ENCODE results near the gene STT3A. TPM values are rescaled to one million over a fixed set of nuclear protein-coding genes. Genes with fewer than 3 reads are reported as not detected.

Gene STT3A
- total and polyA plus RNA-seq, 2 experiments from 2014 or later: 91.7 to 156 TPM

DNA sequence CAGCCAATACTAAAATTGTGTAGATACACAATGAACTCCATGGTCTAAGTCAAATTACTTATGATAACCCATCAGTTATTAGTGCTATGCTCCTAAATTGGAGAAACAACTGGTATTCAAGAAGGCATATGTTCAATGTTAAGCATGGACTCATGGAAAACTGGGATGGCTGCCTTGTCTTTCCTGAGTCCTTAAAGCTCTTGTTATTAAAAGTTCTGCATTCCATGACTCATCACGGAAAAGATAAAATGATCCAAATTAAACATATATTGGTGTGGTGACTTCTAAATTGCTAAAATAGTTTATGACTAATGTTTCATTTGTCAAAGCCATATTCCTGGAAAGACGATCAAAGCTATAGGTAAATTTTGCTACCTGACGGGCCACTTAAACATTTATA lies 32.8 kb upstream of the STT3A start:
- peaks cover 11% of the 10 kb centered on the region for H3K9me2 ChIP-seq (ENCODE audit: insufficient read depth)
- H3K79me2 ChIP-seq (replicated peaks; ENCODE audit: insufficient read depth): no peaks in the 10 kb centered on the region
- no peaks in the 10 kb centered on the region for H3F3A ChIP-seq (replicated peaks; ENCODE audit: low read depth)
- Mint-ChIP-seq H3K27me3 (ENCODE audit: insufficient read depth, low read depth, poor library complexity) (peaks cover 2% of the 10 kb centered on the region), H3K4me3 (no peak overlapping the region), H3K9me3 (peaks cover 14% of the 10 kb centered on the region), H3K27ac (no peak overlapping the region), H3K36me3 (ENCODE audit: low read depth) (0 out of 3 replicates have a peak, but pooled peaks cover 4% of the 10 kb centered on the region), H3K4me1 (no peaks in the 10 kb centered on the region)
- no peak overlapping the region for H3K4me2 ChIP-seq
- H4K20me1 ChIP-seq (replicated peaks; ENCODE audit: insufficient read depth): no peaks in the 10 kb centered on the region
- H3K4me1 ChIP-seq (ENCODE audit: insufficient read depth): no peaks in the 10 kb centered on the region
- no peaks in the 10 kb centered on the region for H3K27me3 ChIP-seq (ENCODE audit: insufficient read depth)
- no peak overlapping the region for H3K27ac ChIP-seq (ENCODE audit: low read depth)
- no peak for DNase-seq (ENCODE audit: low spot score)
- H2AFZ ChIP-seq: no peak overlapping the region
- ATAC-seq: no peak
- H3K36me3 ChIP-seq (ENCODE audit: insufficient read depth): no peaks in the 10 kb centered on the region
- H3K4me3 ChIP-seq: no peak overlapping the region
- TF ChIP-seq, protein P1, sequence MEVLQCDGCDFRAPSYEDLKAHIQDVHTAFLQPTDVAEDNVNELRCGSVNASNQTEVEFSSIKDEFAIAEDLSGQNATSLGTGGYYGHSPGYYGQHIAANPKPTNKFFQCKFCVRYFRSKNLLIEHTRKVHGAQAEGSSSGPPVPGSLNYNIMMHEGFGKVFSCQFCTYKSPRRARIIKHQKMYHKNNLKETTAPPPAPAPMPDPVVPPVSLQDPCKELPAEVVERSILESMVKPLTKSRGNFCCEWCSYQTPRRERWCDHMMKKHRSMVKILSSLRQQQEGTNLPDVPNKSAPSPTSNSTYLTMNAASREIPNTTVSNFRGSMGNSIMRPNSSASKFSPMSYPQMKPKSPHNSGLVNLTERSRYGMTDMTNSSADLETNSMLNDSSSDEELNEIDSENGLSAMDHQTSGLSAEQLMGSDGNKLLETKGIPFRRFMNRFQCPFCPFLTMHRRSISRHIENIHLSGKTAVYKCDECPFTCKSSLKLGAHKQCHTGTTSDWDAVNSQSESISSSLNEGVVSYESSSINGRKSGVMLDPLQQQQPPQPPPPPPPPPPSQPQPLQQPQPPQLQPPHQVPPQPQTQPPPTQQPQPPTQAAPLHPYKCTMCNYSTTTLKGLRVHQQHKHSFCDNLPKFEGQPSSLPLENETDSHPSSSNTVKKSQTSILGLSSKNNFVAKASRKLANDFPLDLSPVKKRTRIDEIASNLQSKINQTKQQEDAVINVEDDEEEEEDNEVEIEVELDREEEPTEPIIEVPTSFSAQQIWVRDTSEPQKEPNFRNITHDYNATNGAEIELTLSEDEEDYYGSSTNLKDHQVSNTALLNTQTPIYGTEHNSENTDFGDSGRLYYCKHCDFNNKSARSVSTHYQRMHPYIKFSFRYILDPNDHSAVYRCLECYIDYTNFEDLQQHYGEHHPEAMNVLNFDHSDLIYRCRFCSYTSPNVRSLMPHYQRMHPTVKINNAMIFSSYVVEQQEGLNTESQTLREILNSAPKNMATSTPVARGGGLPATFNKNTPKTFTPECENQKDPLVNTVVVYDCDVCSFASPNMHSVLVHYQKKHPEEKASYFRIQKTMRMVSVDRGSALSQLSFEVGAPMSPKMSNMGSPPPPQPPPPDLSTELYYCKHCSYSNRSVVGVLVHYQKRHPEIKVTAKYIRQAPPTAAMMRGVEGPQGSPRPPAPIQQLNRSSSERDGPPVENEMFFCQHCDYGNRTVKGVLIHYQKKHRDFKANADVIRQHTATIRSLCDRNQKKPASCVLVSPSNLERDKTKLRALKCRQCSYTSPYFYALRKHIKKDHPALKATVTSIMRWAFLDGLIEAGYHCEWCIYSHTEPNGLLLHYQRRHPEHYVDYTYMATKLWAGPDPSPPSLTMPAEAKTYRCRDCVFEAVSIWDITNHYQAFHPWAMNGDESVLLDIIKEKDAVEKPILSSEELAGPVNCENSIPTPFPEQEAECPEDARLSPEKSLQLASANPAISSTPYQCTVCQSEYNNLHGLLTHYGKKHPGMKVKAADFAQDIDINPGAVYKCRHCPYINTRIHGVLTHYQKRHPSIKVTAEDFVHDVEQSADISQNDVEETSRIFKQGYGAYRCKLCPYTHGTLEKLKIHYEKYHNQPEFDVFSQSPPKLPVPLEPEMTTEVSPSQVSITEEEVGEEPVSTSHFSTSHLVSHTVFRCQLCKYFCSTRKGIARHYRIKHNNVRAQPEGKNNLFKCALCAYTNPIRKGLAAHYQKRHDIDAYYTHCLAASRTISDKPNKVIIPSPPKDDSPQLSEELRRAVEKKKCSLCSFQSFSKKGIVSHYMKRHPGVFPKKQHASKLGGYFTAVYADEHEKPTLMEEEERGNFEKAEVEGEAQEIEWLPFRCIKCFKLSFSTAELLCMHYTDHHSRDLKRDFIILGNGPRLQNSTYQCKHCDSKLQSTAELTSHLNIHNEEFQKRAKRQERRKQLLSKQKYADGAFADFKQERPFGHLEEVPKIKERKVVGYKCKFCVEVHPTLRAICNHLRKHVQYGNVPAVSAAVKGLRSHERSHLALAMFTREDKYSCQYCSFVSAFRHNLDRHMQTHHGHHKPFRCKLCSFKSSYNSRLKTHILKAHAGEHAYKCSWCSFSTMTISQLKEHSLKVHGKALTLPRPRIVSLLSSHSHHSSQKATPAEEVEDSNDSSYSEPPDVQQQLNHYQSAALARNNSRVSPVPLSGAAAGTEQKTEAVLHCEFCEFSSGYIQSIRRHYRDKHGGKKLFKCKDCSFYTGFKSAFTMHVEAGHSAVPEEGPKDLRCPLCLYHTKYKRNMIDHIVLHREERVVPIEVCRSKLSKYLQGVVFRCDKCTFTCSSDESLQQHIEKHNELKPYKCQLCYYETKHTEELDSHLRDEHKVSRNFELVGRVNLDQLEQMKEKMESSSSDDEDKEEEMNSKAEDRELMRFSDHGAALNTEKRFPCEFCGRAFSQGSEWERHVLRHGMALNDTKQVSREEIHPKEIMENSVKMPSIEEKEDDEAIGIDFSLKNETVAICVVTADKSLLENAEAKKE (CRISPR knock-in tag; IDR thresholded peaks at IDR 0.05): no peak
- TF ChIP-seq EZH2 (IDR thresholded peaks at IDR 0.05; ENCODE audit: low read depth, unreplicated experiment): no peak
- no peak for TF ChIP-seq STAT1 (IDR thresholded peaks at IDR 0.05; ENCODE audit: unreplicated experiment)
- TF ChIP-seq ZNF114 (CRISPR knock-in tag; IDR thresholded peaks at IDR 0.05): no peak
- TF ChIP-seq, protein P2, sequence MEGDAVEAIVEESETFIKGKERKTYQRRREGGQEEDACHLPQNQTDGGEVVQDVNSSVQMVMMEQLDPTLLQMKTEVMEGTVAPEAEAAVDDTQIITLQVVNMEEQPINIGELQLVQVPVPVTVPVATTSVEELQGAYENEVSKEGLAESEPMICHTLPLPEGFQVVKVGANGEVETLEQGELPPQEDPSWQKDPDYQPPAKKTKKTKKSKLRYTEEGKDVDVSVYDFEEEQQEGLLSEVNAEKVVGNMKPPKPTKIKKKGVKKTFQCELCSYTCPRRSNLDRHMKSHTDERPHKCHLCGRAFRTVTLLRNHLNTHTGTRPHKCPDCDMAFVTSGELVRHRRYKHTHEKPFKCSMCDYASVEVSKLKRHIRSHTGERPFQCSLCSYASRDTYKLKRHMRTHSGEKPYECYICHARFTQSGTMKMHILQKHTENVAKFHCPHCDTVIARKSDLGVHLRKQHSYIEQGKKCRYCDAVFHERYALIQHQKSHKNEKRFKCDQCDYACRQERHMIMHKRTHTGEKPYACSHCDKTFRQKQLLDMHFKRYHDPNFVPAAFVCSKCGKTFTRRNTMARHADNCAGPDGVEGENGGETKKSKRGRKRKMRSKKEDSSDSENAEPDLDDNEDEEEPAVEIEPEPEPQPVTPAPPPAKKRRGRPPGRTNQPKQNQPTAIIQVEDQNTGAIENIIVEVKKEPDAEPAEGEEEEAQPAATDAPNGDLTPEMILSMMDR (conservative IDR thresholded peaks at IDR 0.05; ENCODE audit: low read depth in 2 of 2): no peak
- TF ChIP-seq EZH2phosphoT487 (IDR thresholded peaks at IDR 0.05; ENCODE audit: unreplicated experiment): no peak
- TF ChIP-seq CREB1 (CRISPR knock-in tag; IDR thresholded peaks at IDR 0.05; ENCODE audit: low read depth): no peak
- TF ChIP-seq NANOG (IDR thresholded peaks at IDR 0.05; ENCODE audit: borderline replicate concordance): no peak
- TF ChIP-seq, protein P3, sequence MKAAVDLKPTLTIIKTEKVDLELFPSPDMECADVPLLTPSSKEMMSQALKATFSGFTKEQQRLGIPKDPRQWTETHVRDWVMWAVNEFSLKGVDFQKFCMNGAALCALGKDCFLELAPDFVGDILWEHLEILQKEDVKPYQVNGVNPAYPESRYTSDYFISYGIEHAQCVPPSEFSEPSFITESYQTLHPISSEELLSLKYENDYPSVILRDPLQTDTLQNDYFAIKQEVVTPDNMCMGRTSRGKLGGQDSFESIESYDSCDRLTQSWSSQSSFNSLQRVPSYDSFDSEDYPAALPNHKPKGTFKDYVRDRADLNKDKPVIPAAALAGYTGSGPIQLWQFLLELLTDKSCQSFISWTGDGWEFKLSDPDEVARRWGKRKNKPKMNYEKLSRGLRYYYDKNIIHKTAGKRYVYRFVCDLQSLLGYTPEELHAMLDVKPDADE (IDR thresholded peaks at IDR 0.05): no peak
- TF ChIP-seq JUNB (IDR thresholded peaks at IDR 0.05; ENCODE audit: unreplicated experiment): no peak

Measured in GM23338 (cell line).